ENCODE data around the gene ERFL.

Gene ERFL

DNA sequence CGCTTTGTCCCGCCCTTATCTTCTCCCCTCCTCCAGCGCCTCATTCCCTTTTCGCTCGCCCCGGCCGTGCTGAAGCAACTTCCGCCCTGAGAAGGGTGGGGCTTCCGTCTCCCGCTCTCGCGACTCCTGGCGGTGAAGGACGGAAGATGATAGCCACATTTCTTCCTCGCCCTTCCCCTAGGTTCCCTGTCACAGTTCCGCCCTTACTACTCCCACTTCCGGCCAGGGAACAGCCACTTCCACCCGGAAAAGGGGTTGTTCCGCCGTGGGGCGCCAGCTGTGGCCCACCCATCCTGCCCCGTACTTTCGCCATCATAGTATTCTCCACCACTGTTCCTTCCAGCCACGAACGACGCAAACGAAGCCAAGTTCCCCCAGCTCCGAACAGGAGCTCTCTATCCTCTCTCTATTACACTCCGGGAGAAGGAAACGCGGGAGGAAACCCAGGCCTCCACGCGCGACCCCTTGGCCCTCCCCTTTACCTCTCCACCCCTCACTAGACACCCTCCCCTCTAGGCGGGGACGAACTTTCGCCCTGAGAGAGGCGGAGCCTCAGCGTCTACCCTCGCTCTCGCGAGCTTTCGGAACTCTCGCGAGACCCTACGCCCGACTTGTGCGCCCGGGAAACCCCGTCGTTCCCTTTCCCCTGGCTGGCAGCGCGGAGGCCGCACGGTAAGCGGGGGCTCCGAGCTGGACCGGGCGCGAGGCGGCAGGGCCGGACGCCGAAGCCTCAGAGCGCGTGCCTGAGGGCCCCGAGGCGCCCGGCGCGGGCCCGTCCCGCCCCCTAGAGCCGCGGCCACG is 68.4 kb downstream of the ERFL start, which contains the start of gene RPS19:
Gene RPS19, plus strand, starts transcription at position 638 of the 801 bp plus-strand sequence. CDS start 520 bp downstream, outside the sequence.
- DNase-seq (ENCODE audit: low spot score) = peak; percentile 96

DNA sequence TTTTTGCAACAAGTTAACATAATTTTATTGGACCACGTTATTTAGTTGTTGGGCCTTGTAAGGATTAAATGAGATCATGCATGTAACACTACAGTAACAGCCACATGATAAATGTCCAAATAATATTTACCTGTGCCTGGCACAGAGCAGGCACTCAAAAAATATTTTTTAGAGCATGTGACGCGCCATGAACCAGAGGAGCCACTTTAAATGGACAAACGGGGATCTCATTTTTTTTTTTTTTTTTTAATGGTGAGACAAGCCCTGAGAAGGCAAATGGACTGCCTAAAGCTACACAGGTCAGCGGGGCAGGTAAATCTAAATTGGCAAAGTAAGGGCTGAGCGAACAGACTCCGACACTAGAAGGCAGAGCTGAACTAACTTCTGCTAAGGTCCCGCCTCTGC is 69.0 kb downstream of the ERFL start:
- no peak for DNase-seq (ENCODE audit: low spot score)
